HEK293 (cell line): ENCODE results near the gene ACYP1.

Experiments used
- MZF1 ChIP-seq: fragments of 450-650 bp; formaldehyde crosslinking; IDR thresholded peaks from 2 replicates; pipeline ENCODE4 v1.5.1; 2017; ENCODE audit warnings: missing biosample characterization, missing genetic modification characterization, borderline replicate concordance
- TF ChIP-seq, protein P1 (sequence below): fragments of 450-650 bp; formaldehyde crosslinking; conservative IDR thresholded peaks from 2 replicates; pipeline ENCODE4 v1.5.1; 2016; ENCODE audit warnings: low read depth, missing biosample characterization, missing genetic modification characterization
- TF ChIP-seq, protein P2 (sequence below): fragments of 450-650 bp; formaldehyde crosslinking; IDR thresholded peaks from 2 replicates; pipeline ENCODE4 v1.5.1; 2016; ENCODE audit warnings: missing biosample characterization, missing genetic modification characterization

DNA sequence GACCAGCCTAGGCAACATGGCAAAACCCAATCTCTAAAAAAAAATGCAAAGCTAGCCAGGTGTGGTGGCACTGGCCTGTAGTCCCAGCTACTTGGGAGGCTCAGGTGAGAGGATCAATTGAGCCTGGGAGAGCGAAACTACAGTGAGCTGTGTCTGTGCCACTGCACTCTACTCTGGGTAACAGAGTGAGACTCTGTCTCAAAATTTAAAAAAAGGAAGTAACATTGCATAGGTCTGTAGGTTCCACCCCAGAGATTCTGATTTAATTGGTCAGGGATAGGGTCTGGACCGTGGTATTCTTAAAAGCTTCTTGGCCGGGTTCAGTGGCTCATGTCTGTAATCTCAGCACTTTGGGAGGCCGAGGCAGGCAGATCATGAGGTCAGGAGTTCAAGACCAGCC lies 31.9 kb upstream of the ACYP1 start:
- TF ChIP-seq MZF1 (tag by site-specific recombination): no peak
- TF ChIP-seq, protein P1, sequence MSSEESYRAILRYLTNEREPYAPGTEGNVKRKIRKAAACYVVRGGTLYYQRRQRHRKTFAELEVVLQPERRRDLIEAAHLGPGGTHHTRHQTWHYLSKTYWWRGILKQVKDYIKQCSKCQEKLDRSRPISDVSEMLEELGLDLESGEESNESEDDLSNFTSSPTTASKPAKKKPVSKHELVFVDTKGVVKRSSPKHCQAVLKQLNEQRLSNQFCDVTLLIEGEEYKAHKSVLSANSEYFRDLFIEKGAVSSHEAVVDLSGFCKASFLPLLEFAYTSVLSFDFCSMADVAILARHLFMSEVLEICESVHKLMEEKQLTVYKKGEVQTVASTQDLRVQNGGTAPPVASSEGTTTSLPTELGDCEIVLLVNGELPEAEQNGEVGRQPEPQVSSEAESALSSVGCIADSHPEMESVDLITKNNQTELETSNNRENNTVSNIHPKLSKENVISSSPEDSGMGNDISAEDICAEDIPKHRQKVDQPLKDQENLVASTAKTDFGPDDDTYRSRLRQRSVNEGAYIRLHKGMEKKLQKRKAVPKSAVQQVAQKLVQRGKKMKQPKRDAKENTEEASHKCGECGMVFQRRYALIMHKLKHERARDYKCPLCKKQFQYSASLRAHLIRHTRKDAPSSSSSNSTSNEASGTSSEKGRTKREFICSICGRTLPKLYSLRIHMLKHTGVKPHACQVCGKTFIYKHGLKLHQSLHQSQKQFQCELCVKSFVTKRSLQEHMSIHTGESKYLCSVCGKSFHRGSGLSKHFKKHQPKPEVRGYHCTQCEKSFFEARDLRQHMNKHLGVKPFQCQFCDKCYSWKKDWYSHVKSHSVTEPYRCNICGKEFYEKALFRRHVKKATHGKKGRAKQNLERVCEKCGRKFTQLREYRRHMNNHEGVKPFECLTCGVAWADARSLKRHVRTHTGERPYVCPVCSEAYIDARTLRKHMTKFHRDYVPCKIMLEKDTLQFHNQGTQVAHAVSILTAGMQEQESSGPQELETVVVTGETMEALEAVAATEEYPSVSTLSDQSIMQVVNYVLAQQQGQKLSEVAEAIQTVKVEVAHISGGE (tag by site-specific recombination): no peak
- TF ChIP-seq, protein P2, sequence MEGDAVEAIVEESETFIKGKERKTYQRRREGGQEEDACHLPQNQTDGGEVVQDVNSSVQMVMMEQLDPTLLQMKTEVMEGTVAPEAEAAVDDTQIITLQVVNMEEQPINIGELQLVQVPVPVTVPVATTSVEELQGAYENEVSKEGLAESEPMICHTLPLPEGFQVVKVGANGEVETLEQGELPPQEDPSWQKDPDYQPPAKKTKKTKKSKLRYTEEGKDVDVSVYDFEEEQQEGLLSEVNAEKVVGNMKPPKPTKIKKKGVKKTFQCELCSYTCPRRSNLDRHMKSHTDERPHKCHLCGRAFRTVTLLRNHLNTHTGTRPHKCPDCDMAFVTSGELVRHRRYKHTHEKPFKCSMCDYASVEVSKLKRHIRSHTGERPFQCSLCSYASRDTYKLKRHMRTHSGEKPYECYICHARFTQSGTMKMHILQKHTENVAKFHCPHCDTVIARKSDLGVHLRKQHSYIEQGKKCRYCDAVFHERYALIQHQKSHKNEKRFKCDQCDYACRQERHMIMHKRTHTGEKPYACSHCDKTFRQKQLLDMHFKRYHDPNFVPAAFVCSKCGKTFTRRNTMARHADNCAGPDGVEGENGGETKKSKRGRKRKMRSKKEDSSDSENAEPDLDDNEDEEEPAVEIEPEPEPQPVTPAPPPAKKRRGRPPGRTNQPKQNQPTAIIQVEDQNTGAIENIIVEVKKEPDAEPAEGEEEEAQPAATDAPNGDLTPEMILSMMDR (tag by site-specific recombination): no peak
